ENCODE measurements around the gene VAV3.

DNA sequence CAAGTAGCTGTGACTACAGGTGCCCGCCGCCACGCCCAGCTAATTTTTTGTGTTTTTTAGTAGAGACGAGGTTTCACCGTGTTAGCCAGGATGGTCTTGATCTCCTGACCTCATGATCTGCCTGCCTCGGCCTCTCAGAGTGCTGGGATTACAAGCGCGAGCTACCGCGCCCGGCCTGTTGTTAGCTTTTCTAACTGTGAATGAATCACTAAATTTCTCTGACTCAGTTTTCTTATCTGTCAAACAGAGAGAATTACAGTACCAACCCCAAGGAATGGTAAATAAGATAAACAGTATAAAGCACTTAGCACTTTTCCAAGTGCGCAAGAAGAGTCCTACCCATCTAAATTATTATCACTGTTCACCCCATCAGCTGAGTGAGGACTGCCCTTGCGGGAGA lies 193.6 kb downstream of the VAV3 start:
- TF ChIP-seq, protein P1, sequence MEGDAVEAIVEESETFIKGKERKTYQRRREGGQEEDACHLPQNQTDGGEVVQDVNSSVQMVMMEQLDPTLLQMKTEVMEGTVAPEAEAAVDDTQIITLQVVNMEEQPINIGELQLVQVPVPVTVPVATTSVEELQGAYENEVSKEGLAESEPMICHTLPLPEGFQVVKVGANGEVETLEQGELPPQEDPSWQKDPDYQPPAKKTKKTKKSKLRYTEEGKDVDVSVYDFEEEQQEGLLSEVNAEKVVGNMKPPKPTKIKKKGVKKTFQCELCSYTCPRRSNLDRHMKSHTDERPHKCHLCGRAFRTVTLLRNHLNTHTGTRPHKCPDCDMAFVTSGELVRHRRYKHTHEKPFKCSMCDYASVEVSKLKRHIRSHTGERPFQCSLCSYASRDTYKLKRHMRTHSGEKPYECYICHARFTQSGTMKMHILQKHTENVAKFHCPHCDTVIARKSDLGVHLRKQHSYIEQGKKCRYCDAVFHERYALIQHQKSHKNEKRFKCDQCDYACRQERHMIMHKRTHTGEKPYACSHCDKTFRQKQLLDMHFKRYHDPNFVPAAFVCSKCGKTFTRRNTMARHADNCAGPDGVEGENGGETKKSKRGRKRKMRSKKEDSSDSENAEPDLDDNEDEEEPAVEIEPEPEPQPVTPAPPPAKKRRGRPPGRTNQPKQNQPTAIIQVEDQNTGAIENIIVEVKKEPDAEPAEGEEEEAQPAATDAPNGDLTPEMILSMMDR (IDR thresholded peaks at IDR 0.05; ENCODE audit: low read depth, low read length, poor library complexity, severe bottlenecking) = no peak
- no peak for TF ChIP-seq EZH2phosphoT487 (IDR thresholded peaks at IDR 0.05; ENCODE audit: borderline replicate concordance, low read length)
